Ammon's horn (tissue), 1 donor: ENCODE data around the gene SYDE1.
"Not testable (repeated sequence)": the region's sequence is repeated elsewhere in the genome, so short reads cannot be mapped to it uniquely, and the experiment has no call there.

Experiments
- DNase-seq: peaks from one replicate; pipeline ENCODE4 v3.0.0-alpha.2; 2016; ENCODE audit warnings: low spot score

The SYDE1 gene, protein sequence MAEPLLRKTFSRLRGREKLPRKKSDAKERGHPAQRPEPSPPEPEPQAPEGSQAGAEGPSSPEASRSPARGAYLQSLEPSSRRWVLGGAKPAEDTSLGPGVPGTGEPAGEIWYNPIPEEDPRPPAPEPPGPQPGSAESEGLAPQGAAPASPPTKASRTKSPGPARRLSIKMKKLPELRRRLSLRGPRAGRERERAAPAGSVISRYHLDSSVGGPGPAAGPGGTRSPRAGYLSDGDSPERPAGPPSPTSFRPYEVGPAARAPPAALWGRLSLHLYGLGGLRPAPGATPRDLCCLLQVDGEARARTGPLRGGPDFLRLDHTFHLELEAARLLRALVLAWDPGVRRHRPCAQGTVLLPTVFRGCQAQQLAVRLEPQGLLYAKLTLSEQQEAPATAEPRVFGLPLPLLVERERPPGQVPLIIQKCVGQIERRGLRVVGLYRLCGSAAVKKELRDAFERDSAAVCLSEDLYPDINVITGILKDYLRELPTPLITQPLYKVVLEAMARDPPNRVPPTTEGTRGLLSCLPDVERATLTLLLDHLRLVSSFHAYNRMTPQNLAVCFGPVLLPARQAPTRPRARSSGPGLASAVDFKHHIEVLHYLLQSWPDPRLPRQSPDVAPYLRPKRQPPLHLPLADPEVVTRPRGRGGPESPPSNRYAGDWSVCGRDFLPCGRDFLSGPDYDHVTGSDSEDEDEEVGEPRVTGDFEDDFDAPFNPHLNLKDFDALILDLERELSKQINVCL

DNA sequence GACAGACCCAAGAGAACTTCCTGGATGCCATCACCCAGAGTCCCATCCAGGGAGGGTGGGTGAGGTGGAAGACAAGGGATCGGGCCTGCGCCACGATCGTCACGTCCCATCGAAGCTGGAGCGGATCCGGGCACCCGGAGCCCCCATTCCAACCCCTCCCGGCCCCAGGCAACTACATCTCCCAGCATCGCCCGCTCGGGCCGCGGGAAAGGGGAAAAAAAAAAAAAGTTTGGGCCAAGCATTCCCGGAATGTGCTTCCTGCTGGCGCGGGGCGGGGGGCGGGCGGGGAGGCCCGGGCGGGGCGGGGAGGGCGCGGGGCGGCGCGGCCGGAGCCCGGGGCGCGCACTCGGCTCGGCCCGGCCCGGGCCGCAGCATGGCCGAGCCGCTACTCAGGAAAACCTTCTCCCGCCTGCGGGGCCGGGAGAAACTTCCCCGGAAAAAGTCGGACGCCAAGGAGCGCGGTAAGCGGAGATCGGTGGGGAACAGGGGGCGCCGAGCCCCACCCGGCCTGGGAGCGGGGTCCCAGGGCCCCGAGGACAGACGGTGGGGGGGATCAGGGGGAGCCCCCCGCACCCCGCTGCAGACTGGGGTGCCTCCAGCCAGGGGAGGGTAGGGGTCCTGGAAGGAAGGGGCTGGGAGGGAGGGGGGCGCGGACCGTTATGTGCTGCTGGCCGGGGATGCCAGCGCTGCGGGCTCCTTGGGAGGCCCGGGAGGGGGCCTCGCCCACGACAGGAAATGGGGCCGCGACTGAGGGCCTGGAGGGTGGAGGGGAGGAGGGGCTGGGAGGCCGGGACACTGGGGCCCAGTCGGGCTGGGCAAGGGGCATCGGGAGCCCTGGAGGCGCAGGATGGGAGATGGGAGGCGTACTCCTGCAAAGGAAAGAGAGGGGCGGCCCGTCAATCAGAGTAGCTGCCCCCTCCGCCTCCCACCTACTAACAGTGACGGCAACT, at the start of gene SYDE1:
Gene SYDE1 (plus strand): TSS at position 341 of the 950 bp plus-strand sequence. CDS start 33 bp downstream, at position 374.
- no peak for DNase-seq

DNA sequence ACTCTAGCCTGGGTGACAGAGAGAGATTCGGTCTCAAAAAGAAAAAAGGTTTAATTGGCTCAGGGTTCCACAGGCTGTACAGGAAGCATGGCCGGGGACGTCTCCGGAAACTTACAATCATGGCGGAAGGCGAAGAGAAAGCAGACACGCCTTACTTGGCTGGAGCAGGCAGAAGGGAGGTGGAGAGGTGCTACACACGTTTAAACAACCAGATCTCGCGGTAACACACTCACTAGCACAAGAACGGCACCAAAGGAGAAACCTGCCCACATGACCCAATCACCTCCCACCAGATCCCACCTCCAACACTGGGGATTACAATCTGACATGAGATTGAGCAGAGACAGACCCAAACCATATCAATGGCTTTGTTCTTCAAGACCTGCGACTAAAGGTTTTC, 45.2 kb upstream of the SYDE1 start:
- no peak for DNase-seq

- DNase-seq, result not testable (repeated sequence)
These were observed 36.8 kb upstream of the SYDE1 start for GRCh38 chr19:15070386-15070785.

DNA sequence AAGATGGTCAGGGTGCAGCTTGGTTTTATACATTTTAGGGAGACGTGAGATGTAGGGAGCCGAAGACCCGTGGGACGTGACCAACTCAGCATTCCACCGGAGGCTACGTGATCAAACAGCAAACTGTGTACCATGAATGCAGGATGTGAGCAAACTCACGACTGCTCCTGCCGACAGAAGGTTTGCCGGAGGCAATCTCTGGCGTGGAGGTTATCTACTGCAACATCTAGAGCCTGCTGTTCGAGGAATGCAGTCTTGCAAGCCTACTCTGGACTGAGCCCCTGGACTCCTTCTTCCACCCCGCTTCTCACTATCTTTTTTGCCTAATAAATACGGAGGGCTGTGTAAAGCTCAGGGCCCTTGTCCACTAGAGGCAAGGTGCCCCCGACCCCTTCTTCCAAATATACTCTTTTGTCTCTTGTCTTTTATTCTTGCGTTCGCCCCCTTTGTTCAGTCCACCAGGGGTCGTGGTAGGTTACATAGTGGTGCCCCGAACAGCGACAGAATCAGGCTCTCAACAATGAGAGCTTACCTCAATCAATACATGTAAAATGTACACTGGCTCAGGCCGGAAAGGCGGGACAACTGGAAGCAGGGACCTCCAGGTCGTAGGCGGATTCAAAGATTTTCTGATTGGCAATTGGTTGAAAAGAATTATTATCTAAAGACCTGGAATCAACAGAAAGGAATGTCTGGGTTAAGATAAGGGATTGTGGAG, 34.1 kb upstream of the SYDE1 start:
- DNase-seq, result no peak

GRCh38 chr19:15074371-15074770, 32.8 kb upstream of the SYDE1 start:
- no peak for DNase-seq

- DNase-seq, result no peak
These were observed 31.4 kb upstream of the SYDE1 start for GRCh38 chr19:15075806-15076205.

DNA sequence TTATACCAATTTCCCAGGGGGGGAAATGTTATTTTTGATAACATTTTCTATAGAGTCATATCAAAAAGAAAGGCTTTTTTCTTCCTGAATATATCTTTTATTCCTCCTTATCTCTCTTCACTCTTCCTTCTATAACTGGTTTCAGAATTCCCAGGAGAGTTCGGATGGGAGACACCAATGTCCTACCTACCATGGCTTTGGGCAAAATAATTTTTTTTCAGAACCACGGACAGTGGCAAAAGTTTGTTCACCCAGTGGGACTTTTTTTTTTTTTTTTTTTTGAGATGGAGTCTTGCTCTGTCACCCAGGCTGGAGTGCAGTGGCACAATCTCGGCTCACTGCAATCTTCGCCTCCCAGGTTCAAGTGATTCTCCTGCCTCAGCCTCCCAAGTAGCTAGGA, 27.2 kb upstream of the SYDE1 start:
- not testable (repeated sequence) for DNase-seq

DNA sequence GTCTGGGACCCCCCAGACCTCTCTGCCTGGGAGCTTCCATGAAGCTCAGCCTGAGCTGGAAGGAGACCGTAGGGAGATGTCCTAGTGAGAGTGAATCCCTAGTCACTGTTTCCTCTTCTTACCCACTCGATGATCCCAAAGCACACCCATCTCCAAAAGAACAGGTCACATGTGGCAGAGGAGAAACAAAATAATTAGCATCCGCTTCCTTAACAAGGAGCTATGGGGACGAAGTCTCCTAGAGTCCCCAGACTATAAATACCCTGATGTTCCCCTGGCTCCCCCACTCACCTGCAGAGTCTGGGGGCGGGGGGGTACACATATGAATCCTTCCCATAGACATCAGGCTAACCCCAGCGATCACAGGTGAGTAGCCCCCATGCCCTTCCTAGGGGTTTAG, 25.3 kb upstream of the SYDE1 start, which contains the start of gene OR1I1:
Gene OR1I1 (plus strand): TSS at position 301 of the 400 bp plus-strand sequence. CDS start 4,855 bp downstream, outside the sequence.
- DNase-seq, result no peak

- DNase-seq, result no peak
These were observed 20.0 kb upstream of the SYDE1 start for GRCh38 chr19:15087182-15087581.

GRCh38 chr19:15091918-15092753, 15.1 kb upstream of the SYDE1 start:
- DNase-seq, result peak; percentile 25

GRCh38 chr19:15093001-15093400, 14.2 kb upstream of the SYDE1 start:
- DNase-seq, result no peak

DNA sequence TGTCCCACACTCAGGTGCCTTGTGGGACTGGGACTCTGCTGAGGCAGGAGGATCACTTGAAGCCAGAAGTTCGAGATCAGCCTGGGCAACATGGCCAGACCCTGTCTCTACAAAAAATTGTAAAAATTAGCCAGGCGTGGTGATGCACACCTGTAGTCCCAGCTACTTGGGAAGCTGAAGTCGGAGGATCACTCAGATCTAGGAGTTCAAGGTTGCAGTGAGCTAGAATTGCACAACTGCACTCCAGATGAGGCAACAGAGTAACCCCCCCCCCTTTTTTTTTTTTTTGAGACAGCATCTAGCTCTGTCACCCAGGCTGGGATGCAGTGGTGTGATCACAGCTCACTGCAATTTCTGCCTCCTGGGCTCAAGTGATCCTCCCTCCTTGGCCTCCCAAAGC, 11.0 kb upstream of the SYDE1 start:
- no peak for DNase-seq

DNA sequence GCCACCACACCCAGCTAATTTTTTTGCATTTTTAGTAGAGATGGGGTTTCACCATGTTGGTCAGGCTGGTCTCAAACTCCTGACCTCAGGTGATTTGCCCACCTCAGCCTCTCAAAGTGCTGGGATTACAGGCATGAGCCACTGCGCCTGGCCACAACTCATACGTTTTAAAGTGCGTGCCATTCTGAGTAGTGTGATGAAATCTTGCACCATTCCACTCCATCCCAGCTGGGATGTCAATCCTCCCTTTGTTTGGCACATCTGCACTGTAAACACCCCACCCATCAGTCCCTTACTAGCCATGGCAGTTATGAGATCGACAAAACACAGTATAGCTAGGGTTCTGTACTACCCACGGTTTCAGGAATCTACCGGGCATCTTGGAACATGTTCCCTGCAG, 9.2 kb upstream of the SYDE1 start:
- not testable (repeated sequence) for DNase-seq

DNA sequence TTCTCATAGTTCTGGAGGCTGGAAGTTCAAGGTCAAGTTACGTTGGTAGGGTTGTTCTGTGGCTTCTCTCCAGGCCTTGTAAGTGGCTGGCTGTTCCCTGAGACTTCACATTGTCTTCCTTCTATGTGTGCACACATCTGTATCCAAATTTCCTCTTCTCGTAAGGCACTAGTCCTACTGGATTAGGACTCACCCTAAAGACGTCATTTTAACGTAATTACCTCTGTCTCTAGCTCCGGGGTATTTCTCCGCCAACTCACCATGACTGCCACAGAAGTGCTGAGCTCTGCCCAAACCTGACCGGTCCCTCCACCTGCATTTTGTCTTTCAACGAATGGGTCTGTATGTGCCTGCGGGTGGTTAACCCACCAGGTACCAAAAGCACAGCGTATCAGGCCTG, 8.7 kb upstream of the SYDE1 start:
- DNase-seq, result no peak

GRCh38 chr19:15099017-15099582, 8.1 kb upstream of the SYDE1 start:
- DNase-seq, result no peak

DNA sequence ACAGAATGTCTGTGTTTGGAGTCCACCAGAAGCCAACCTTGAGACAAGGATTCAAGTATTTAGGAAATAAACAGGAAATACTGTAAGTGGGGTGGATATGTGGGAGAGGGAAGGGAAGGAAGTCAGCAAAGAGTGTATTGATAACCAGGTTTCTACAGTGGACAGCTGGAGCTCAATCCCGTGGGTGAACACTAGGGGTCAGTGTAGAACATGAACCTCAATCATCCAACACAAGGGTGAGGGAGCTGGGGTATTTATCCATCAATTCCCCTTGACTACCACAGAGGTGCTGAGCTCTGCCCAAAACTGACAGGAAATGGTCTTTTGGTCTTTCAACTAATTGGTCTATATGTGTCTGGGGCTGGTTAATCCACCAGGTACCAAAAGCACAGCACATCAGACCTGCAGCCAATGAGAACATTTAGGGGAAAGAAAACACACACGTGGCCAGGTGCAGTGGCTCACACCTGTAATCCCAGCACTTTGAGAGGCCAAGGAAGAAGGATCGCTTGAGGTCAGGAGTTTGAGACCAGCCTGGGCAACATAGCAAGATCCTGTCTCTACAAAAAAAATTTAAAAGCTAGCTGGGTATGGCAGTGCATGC, 5.6 kb upstream of the SYDE1 start:
- DNase-seq, result no peak

DNA sequence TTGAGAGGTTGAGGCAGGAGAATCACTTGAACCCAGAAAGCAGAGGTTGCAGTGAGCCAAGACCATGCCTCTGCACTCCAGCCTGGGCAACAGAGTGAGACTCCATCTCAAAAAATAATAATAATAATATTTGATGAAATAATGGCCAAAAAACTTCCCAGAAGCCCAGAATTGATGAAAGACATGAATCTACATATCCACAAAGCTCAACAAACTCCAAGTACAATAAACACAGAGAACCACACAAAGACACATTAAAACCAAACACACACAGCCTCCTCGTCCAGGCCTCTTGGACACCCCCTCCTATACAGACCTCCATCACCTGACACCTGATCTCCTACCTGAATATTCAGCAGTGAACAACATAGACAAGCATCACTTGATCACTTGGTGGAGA, 3.2 kb upstream of the SYDE1 start:
- no peak for DNase-seq

DNA sequence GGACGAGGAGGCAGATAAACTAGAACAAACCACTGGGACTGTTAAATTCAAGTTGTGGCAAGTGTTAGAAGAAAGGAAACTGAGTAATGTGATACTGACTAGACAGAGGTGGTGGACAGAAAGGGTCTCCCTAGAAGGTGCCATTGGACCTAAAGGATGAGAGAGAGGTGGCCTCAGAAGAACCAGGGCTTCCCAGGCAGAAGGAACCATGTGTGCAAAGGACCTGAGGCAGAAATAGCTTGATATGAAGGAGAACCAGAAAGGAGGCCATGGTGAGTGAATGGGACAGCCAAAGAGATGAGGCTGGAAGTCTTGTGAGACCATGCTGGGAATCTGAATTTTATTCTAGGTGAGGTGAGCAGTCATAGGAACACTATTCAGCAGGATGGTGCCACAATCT, 2.8 kb upstream of the SYDE1 start:
- no peak for DNase-seq

GRCh38 chr19:15105044-15105443, 2.2 kb upstream of the SYDE1 start:
- no peak for DNase-seq
